HG02970 (cell line): ENCODE measurements around the gene KRTAP5-6.

Experiments
- ATAC-seq: cut with Tn5 transposase; IDR thresholded peaks from one replicate; pipeline ENCODE4 v1.9.1; 2021; ENCODE audit warnings: mild to moderate bottlenecking, moderate library complexity, moderate number of reproducible peaks; ENCODE audit not compliant: unreplicated experiment, low FRiP score

KRTAP5-6 gene

GRCh38 chr11:1744891-1745700 is 48.1 kb downstream of the KRTAP5-6 start:
- ATAC-seq: no peak

GRCh38 chr11:1745701-1746320 is 48.8 kb downstream of the KRTAP5-6 start:
- ATAC-seq: no peak

- ATAC-seq: no peak
Measured at GRCh38 chr11:1746511-1746931, 49.5 kb downstream of the KRTAP5-6 start.

- ATAC-seq: no peak
Measured at GRCh38 chr11:1746956-1747752, 50.2 kb downstream of the KRTAP5-6 start.
